Karpas-422 (cell line): ENCODE measurements around the gene ABAT. TPM values are rescaled to one million over a fixed set of nuclear protein-coding genes. Genes with fewer than 3 reads are reported as not detected.

ENCODE experiments used
- DNase-seq: peaks from one replicate; pipeline ENCODE4 v3.0.0-alpha.2; 2015
- H2AFZ ChIP-seq: fragments of 200-600 bp; sonication (generic); 2 replicates; pipeline ENCODE4 v1.6.1; 2014; ENCODE audit warnings: antibody characterized with exemption, low read length, mixed read lengths
- H3K27ac ChIP-seq: fragments of 200-600 bp; sonication (generic); 2 replicates; pipeline ENCODE4 v1.5.1; 2014; ENCODE audit warnings: mild to moderate bottlenecking, low read length, moderate library complexity
- H3K27me3 ChIP-seq: fragments of 200-600 bp; sonication (generic); 2 replicates; pipeline ENCODE4 v1.6.1; 2014; ENCODE audit warnings: low read length, mixed read lengths
- H3K36me3 ChIP-seq: fragments of 200-600 bp; sonication (generic); 2 replicates; pipeline ENCODE4 v1.6.1; 2014; ENCODE audit warnings: low read length, mixed read lengths; ENCODE audit not compliant: insufficient read depth
- H3K4me1 ChIP-seq: fragments of 200-600 bp; sonication (generic); 2 replicates; pipeline ENCODE4 v1.6.1; 2014; ENCODE audit warnings: mild to moderate bottlenecking, low read length, mixed read lengths
- H3K4me2 ChIP-seq: fragments of 200-600 bp; sonication (generic); 2 replicates; pipeline ENCODE4 v1.6.1; 2014; ENCODE audit warnings: low read length, low read depth, mild to moderate bottlenecking; ENCODE audit not compliant: poor library complexity, severe bottlenecking
- H3K4me3 ChIP-seq: fragments of 200-600 bp; sonication (generic); 2 replicates; pipeline ENCODE4 v1.5.1; 2014; ENCODE audit warnings: mild to moderate bottlenecking, antibody characterized with exemption, low read length, mixed read lengths
- H3K79me2 ChIP-seq: fragments of 200-600 bp; sonication (generic); 2 replicates; pipeline ENCODE4 v1.6.1; 2014; ENCODE audit warnings: mild to moderate bottlenecking, low read length, mixed read lengths
- H3K9ac ChIP-seq: fragments of 200-600 bp; sonication (generic); 2 replicates; pipeline ENCODE4 v1.6.0; 2014; ENCODE audit warnings: low read length
- H3K9me2 ChIP-seq: fragments of 200-600 bp; sonication (generic), shearing (Covaris generic); replicated peaks from 2 replicates; pipeline ENCODE4 v1.6.0; 2014; ENCODE audit warnings: mild to moderate bottlenecking, low read length, moderate library complexity; ENCODE audit not compliant: insufficient read depth
- H3K9me3 ChIP-seq: fragments of 300-700, 200-600 bp; sonication (generic); 2 replicates; pipeline ENCODE4 v1.6.1; 2014; ENCODE audit warnings: low read length, mixed read lengths
- H4K20me1 ChIP-seq: fragments of 200-600 bp; sonication (generic); 2 replicates; pipeline ENCODE4 v1.6.1; 2014; ENCODE audit warnings: mild to moderate bottlenecking, antibody characterized with exemption, low read length, low read depth; ENCODE audit not compliant: insufficient read depth
- total RNA-seq: library from RNA; depleted of rRNA; stranded (reverse); fragments of >200 nt; shearing (Covaris generic); gene quantifications from 2 replicates; pipeline ENCODE4 v1.2.3, GENCODE V29; 2014; ENCODE audit warnings: low replicate concordance

ABAT gene
- total RNA-seq, 1 experiment from 2014 or later: 8.2 TPM

DNA sequence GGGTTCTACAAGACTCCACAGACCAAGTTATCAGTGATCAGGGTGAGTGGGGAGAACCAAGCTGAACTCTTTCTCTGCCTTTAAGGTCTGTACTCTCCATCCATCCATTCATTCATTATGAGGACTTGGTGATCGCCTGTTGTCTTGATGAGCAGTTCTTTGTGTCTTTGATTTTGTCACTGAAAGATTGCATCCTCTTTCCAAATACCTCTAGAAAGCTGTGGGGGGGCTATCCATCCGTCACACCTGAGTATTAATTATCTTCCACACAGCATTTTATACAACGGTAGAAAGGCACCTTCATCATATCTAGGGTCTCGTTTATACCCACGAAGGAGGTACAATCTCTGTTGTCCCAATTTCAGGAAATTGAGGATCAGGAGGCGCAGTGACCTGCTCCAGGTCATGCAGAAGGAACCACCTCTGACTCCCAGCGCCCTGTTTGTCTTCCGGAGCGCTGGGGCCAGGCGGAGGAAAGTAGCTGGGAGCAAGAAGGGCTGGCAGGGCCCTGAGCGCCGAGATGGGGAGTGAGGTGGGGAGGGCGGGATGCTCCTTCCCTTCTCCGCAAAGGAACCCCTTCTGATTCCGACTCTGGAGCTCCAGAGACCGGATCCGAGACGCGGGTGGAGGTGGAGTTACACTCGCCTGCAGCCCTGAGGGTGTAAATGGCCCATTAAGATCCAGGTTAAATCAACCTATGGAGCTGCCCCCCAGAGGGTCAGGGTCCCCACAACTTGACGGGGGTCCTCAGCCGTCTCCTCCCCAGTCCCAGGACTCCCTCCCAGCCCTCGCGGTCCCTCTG lies 605 bp upstream of the ABAT start:
- H4K20me1 ChIP-seq: peaks cover 4% of the 10 kb centered on the region; the same call in 1 of the 2 replicates
- peak overlapping the region; percentile 61 for H3K9ac ChIP-seq
- no peak overlapping the region for H3K27ac ChIP-seq
- H3K36me3 ChIP-seq: no peaks in the 10 kb centered on the region
- H3K4me3 ChIP-seq: peak overlapping the region; percentile 91
- DNase-seq: no peak
- H3K79me2 ChIP-seq: no peaks in the 10 kb centered on the region
- no peaks in the 10 kb centered on the region for H3K9me2 ChIP-seq
- H3K4me2 ChIP-seq: peak overlapping the region; percentile 98
- H3K9me3 ChIP-seq: no peaks in the 10 kb centered on the region
- peaks cover 21% of the 10 kb centered on the region for H3K4me1 ChIP-seq
- no peaks in the 10 kb centered on the region for H3K27me3 ChIP-seq
- H2AFZ ChIP-seq: peak overlapping the region; percentile 84

DNA sequence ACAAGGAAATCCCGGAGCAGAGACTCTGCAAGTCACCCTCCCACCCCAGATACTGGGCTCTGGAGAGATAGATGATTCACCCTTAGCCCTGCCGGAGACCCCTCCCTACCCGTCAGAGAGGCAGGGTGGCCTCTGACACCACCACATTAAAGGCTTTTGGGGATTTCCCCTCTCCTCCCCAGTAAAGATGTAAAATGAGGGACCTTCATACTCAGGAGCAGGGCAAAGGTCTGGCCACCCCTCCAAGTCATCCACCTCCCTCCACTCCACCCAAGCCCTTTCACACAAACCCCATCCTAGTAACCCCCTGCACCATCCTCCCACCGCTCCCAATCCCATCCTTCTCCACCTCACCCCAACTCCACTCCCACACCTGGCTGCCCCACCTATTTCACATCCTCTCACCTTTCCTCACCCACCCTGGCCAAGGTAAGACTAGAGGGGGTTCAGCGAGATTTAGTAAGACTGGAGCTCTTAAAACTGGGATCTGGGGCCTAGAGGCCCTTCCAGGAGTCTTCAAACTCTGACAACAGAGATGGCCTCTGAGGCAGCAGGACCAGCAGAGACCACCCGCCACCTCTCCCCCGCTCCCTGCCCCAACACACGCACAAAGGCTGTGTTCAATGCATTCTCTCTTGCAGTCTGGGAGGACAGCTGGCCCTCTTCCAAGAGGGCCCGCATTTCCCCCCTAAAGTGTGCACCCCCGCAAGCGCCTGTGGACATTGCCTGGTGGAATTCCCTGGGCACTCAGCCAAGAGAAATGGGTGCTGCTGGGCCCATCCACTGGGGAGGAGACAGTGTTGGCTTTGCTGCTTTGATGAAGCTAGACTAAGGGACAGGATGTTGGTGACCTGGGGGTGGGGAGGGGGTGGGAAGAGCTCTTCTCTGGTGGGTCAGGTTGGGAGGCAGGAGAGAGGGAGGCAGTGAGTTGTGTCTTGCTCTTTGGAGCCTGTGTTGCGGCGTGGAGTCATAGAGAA lies 1.1 kb downstream of the ABAT start:
- Histone ChIP-seq H3K9me3 (peaks cover 6% of the 10 kb centered on the region; the same call in 1 of the 2 replicates), H4K20me1 (peaks cover 4% of the 10 kb centered on the region; the same call in 1 of the 2 replicates), H3K4me2 (peak overlapping the region; percentile 98), H3K27ac (no peak overlapping the region), H3K4me1 (peaks cover 23% of the 10 kb centered on the region), H2AFZ (peak overlapping the region; percentile 98; the same call in 1 of the 2 replicates), H3K4me3 (peak overlapping the region; percentile 91), H3K9ac (peak overlapping the region; percentile 82), H3K36me3 (no peaks in the 10 kb centered on the region), H3K79me2 (no peaks in the 10 kb centered on the region), H3K9me2 (no peaks in the 10 kb centered on the region), H3K27me3 (peaks cover 4% of the 10 kb centered on the region; the same call in 1 of the 2 replicates)
- DNase-seq: no peak

DNA sequence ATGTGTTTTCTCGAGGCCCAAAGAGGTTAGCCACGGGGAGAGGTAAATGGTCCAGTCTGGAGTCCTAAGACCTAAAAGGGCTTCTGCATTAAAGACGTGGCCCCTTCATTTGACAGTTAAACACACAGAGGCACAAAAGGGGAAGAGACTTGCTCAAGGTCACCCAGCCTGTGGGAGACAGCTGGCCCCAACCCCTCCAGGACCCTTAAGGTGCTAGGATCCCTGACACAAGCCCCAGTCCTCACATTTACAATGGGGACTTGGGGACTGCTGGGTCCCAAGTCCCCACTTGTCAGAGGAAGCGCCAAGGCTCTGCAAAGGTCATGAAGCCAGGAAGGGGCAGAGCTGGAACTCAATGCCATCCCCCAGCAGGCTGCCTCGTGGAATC lies 1.7 kb downstream of the ABAT start:
- H3K36me3 ChIP-seq: no peaks in the 10 kb centered on the region
- H3K27ac ChIP-seq: no peak overlapping the region
- no peak for DNase-seq
- no peaks in the 10 kb centered on the region for H3K9me2 ChIP-seq
- H4K20me1 ChIP-seq: peaks cover 4% of the 10 kb centered on the region; the same call in 1 of the 2 replicates
- H2AFZ ChIP-seq: no peak overlapping the region
- H3K27me3 ChIP-seq: peaks cover 4% of the 10 kb centered on the region; the same call in 1 of the 2 replicates
- H3K4me2 ChIP-seq: no peak overlapping the region
- H3K9me3 ChIP-seq: peaks cover 6% of the 10 kb centered on the region; the same call in 1 of the 2 replicates
- H3K4me3 ChIP-seq: no peak overlapping the region
- H3K4me1 ChIP-seq: peaks cover 24% of the 10 kb centered on the region
- no peaks in the 10 kb centered on the region for H3K79me2 ChIP-seq
- H3K9ac ChIP-seq: no peak overlapping the region

DNA sequence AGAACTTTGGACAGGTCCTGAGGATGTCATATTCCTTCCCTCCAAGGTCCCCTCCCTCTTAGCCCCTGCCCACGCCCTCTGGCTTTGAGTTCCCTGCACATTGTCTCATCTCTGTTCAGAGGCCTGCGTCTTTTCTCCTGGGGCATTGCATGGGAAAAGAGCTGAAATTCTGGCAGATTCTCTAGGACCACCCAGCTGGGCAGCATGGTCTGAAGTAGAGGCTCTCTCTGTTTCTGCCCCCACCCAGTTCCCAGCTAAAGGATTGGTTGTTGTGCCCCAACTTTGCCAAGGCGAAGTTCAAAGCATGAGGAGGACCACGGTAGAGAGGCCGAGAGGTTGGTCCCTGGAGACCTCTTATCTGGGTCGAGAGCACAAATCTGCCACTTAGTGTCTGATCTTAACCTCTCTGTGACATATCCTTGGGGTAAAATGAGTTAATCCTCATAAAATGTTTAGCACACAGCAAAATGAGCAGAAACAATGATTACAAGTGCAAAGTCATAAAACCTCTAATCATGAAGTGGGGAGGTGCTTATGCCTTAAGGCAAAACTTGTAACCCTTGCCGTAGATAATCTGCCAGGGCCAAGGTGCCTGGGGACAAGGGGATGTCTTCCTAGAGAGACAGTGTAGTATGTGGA lies 2.4 kb downstream of the ABAT start:
- no peak overlapping the region for H3K9ac ChIP-seq
- peaks cover 6% of the 10 kb centered on the region; the same call in 1 of the 2 replicates for H3K9me3 ChIP-seq
- peaks cover 24% of the 10 kb centered on the region for H3K4me1 ChIP-seq
- no peak overlapping the region for H2AFZ ChIP-seq
- no peak overlapping the region for H3K4me3 ChIP-seq
- peaks cover 4% of the 10 kb centered on the region; the same call in 1 of the 2 replicates for H3K27me3 ChIP-seq
- no peak overlapping the region for H3K4me2 ChIP-seq
- no peak for DNase-seq
- no peaks in the 10 kb centered on the region for H3K79me2 ChIP-seq
- no peaks in the 10 kb centered on the region for H3K36me3 ChIP-seq
- no peaks in the 10 kb centered on the region for H3K9me2 ChIP-seq
- H3K27ac ChIP-seq: no peak overlapping the region
- peaks cover 4% of the 10 kb centered on the region; the same call in 1 of the 2 replicates for H4K20me1 ChIP-seq

DNA sequence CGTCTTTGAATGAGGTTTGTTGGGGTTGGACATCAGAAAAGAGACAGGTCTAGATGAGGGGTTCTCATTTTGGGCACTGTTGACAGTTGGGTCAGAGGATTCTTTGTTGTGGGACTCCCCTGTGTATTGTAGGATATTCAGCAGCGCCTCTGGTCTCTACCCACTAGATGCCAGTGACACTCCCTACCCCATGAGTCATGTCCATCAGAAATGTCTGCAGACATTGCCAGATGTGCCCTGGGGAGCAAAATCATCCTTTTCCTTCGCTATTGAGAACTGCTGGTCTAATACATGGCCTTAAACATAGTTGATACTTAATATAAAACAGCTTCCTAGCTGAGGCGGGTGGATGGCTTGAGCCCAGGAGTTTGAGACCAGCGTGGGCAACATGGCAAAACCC lies 3.1 kb downstream of the ABAT start:
- peaks cover 4% of the 10 kb centered on the region; the same call in 1 of the 2 replicates for H3K27me3 ChIP-seq
- H3K9ac ChIP-seq: no peak overlapping the region
- DNase-seq: no peak
- H3K9me2 ChIP-seq: no peaks in the 10 kb centered on the region
- no peak overlapping the region for H3K4me3 ChIP-seq
- H4K20me1 ChIP-seq: peaks cover 5% of the 10 kb centered on the region; the same call in 1 of the 2 replicates
- H2AFZ ChIP-seq: no peak overlapping the region
- no peak overlapping the region for H3K4me2 ChIP-seq
- no peaks in the 10 kb centered on the region for H3K36me3 ChIP-seq
- H3K27ac ChIP-seq: no peak overlapping the region
- H3K9me3 ChIP-seq: peaks cover 6% of the 10 kb centered on the region; the same call in 1 of the 2 replicates
- H3K79me2 ChIP-seq: no peaks in the 10 kb centered on the region
- H3K4me1 ChIP-seq: peaks cover 24% of the 10 kb centered on the region

DNA sequence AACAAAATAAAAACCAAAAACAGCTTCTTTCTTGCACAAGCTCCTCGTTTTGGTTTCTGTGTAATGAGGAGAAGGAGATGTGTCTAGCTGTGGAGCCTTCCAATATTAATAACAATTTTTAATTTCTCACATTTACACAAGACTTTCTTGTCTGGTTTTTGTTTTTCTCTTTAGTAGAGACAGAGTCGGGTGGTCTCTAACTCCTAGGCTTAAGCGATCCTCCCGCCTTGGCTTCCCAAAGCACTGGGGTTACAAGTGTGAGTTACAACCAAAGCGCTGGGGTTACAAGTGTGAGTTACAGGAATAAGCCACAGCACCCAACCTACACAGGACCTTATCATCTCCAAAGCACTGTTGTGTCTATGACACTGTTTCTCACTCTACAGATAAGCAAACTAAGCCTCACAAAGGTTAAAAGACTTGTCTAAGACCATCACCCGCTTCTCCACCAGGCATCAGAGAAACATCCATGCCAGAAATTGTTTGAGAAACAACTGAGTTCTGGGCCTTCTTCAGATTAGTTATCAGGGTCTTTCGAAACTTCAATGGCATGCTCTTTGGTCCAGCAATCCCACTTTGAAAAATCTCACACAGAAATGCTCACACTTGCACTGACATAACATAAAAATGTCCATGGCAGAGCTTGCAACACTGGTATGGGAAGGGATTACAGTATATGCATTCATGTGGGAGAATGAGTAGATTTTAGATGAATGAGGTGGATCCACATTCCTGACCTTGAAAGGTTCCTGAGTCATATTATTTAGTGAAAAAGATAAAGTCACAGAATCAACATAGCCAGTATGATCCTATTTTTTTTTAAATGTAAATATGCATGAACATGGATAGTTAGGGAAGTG lies 3.9 kb downstream of the ABAT start:
- Histone ChIP-seq H2AFZ (no peak overlapping the region), H3K9me3 (peaks cover 6% of the 10 kb centered on the region; the same call in 1 of the 2 replicates), H3K79me2 (no peaks in the 10 kb centered on the region), H3K27me3 (peaks cover 4% of the 10 kb centered on the region; the same call in 1 of the 2 replicates), H3K36me3 (no peaks in the 10 kb centered on the region), H3K4me1 (peaks cover 24% of the 10 kb centered on the region), H3K4me3 (no peak overlapping the region), H4K20me1 (peaks cover 9% of the 10 kb centered on the region; the same call in 1 of the 2 replicates), H3K9me2 (no peaks in the 10 kb centered on the region), H3K27ac (no peak overlapping the region), H3K4me2 (no peak overlapping the region), H3K9ac (no peak overlapping the region)
- DNase-seq: no peak

DNA sequence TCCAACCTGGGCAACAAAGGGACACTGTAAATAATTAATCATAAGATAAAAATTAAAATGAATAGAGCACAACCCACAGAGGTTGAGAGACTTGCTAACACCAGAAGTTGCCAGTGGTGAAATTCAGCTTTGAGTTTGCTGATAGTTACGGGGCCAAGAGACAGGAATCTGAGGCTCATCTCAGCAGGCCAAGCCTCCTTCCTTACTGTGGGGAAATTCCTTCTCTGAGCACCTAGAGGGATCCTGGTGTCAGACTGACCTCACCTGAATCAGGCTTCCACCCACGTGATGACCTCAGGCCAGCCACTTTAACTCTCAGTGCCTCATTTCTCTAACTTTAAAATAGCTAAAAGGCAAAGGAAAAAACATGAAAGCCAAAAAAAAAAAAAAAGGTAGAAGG lies 4.7 kb downstream of the ABAT start:
- peaks cover 19% of the 10 kb centered on the region for H3K4me1 ChIP-seq
- peaks cover 9% of the 10 kb centered on the region; the same call in 1 of the 2 replicates for H4K20me1 ChIP-seq
- H3K9me2 ChIP-seq: no peaks in the 10 kb centered on the region
- peaks cover 4% of the 10 kb centered on the region; the same call in 1 of the 2 replicates for H3K27me3 ChIP-seq
- H3K9me3 ChIP-seq: peaks cover 6% of the 10 kb centered on the region; the same call in 1 of the 2 replicates
- H3K27ac ChIP-seq: no peak overlapping the region
- H3K4me2 ChIP-seq: no peak overlapping the region
- no peak overlapping the region for H2AFZ ChIP-seq
- no peaks in the 10 kb centered on the region for H3K79me2 ChIP-seq
- H3K9ac ChIP-seq: no peak overlapping the region
- no peak for DNase-seq
- no peaks in the 10 kb centered on the region for H3K36me3 ChIP-seq
- no peak overlapping the region for H3K4me3 ChIP-seq
